ENCODE results near the gene DCAF4L1. TPM values are rescaled to one million over a fixed set of nuclear protein-coding genes. Genes with fewer than 3 reads are reported as not detected.
A peak's percentile ranks its signal among the peaks of the same experiment; 100 is the strongest.

Gene DCAF4L1
- total RNA-seq, 1 donor from 2014 or later: 0.32 TPM

DNA sequence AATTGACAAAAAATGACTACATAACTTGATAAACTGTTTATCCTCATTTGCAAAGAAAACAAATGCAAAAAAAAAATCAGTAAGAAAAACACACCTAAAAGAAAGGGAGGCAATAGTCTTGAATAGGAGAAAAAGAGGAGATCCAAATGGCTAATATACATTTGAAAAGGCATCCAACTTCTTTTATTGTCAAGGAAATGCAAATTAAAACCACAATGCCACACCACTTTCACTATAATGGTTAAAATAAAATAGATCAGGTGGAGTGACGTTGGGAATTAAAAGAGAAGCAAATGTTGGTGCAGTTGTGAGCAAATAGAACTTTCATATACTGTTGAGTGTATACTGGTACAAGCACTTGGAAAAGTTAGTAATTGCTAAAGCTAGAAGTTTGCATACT lies 3.6 kb downstream of the DCAF4L1 start:
- DNase-seq: no peak
- intact Hi-C loops (cut with micrococcal nuclease): no loop called here
- no peak for ATAC-seq

DNA sequence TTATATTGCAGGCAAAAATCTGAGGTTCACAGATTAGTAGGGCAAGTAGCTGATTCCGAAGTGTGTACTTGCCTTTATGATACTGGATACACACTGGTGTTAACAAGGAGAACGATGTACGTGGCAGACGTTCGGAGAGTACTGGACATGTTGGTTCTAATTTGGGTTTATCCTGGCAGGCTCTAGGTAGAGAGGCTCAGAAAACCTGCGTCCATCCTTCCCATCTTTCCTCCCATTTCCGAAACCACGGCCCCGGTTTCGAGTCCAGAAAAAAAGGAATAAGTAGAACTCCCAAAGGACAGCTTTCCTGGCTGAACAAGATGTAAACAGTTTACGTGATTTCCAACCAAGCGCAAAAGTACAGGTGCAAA lies 8.4 kb downstream of the DCAF4L1 start:
- intact Hi-C loops (cut with micrococcal nuclease): no loop called here

DNA sequence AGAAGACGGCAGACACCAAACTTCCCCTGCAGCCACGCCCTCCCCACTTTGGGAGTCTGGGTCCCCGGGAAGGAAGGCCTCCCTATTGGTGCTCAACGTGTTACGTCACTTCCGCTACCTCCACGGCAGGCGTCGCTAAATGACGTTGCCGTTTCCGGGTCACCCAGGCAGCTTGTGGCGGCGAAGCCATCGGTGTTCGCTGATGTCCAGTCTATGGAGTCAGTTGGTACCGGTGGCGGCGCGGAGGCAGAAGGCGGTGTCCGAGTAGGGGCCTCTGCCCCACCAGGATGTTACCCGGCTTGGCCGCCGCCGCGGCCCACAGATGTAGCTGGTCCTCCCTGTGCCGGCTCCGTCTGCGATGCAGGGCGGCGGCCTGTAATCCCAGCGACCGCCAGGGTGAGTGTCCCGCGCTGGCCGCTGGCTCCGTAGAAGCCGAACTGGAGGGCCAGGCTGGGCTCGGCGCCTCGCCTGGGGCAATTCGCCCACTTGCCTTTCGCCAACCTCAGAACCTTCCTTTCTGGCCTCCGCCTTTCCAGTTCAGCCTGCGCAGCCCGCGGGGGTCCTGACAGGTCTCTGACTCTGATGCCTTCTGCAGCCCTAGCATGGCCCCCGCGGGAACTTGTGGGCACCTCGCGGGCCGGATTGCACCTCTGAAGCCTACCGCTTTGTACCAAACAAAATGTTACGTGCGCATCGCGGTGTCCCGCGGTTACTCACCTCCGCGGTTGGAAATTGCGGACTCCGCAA lies 9.0 kb downstream of the DCAF4L1 start, which contains the start of gene SLC30A9:
SLC30A9 (plus strand) TSS at position 166 of the 747 bp plus-strand sequence; CDS start at position 288, 122 bp downstream.
- peak; percentile 99 for ATAC-seq
- peak; percentile 94 for DNase-seq
- intact Hi-C loops (cut with micrococcal nuclease): no loop called here

More for the DNA sequence above, 8.4 kb downstream of the DCAF4L1 start:
- DNase-seq (no peak), ATAC-seq (peak; percentile 39)

DNA sequence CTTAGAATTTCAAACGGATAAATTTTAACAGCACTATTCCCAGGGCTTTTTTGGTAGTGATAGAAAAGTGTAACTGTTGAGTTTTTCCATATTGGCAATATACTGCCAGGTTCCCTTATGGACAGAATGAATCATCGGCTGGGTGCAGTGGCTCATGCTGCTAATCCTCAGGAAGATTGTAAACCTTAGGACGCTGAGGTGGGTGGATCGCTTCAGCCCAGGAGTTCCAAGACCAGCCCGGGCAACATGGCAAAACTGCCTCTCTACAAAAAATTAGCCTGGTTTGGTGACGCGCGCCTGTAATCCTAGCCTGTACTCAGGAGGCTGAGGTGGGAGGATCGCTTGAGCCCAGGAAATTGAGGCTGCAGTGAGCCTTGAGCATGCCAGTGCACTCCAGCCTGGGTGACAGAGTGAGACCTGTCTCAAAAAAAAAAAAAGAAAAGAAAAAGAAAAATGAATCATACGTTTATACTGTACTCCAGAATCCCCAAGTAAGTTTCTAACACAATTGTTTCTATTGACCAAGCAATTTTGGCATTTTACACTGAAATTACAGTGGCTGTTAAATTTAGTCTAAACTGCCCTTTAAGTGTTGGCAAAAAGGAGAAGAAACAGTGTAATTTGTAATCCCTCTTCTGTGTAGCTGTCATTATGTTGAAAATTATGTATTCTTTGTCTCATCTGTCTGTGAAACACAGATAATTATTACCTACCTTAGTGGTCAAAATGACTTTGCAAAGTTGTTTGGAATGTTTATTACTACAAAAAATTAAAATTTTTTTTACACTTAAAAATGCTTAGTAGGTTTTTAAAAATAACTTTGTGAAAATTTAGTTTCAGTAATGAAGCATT lies 10.6 kb downstream of the DCAF4L1 start:
- intact Hi-C loops (cut with micrococcal nuclease): no loop called here
- ATAC-seq: no peak
- DNase-seq: no peak

DNA sequence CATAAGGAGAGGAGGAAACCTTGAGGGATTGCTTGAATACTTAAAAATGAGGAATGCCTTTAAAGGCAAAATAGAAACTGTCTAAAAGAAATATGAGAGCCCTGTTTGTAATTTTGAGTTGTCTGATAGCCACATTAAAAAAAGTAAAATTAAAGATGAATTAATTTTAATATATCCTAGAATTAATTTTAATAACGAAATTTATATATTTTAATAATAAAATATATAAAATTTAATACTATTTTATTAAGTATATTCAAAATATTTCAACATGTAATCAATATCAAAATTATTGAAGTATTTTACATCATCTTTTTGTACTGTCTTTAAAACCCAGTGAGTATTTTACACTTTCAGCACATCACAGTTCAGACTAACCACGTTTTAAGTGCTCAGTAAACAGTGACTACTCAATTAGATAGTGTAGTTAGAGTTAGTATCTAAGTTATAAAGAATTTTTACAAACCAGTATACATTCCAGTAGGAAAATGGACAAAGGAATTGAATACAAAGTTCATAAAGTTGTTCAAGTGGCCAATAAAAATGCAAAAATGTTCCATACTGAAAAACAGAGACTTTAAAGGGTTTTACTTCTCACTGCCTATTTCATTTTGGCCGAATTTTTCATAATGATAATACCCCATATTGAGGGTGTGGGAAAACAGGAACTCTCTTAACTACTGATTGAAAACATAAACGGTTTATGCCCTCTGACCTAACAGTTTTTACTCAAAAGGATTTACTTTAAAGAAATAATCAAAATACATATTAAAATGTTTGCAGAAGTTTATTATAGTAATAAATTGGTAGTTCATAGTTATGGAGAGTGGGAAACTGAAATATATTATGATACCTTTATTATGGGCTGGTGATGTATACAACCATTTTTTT lies 11.7 kb downstream of the DCAF4L1 start:
- DNase-seq (no peak), ATAC-seq (no peak)
- intact Hi-C loops (cut with micrococcal nuclease): no loop called here

DNA sequence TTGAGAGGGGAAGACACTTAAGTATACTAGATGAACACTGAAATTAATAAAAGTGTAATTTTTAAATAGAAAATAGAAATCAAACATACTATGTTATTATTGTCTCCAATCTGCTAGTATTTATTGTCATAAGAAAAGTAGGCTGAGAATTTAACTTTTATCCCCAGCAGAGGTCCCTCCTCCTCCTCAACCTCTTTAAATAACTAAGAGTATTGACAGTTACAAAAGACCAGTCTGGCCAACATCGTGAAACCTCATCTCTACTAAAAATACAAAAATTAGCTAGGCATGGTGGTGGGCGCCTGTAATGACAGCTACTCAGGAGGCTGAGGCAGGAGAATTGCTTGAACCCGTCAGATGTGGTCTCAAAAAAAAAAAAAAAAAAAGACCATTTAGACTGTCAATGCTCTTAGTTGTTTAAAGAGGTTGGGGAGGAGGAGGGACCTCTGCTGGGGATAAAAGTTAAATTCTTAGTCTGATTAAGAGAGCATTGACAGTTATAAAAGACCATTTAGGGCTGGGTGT lies 13.0 kb downstream of the DCAF4L1 start:
- intact Hi-C loops (cut with micrococcal nuclease): no loop called here
- ATAC-seq: no peak

DNA sequence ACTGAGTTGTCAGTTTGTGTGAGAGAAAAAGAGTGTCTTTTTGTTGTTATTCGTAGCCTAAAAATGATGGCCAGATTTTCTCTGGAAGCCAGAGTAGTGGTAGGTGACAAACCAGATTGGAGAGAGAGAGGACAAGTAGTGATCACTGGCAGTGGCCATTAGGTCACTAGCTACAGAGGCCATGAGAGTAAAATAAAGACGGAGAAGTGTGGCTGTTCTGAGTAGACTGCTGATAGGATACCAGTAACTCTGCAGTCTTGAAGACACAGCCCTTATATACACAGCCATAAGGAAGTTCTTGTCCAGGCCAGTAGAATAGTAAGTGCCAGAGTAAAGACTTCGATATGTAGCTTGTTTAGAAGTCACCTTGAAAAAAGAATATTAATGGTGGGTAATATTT lies 16.5 kb downstream of the DCAF4L1 start:
- intact Hi-C loops (cut with micrococcal nuclease): no loop called here
- ATAC-seq (peak; percentile 60), DNase-seq (no peak)

More for the DNA sequence above, 13.0 kb downstream of the DCAF4L1 start:
- DNase-seq: no peak

DNA sequence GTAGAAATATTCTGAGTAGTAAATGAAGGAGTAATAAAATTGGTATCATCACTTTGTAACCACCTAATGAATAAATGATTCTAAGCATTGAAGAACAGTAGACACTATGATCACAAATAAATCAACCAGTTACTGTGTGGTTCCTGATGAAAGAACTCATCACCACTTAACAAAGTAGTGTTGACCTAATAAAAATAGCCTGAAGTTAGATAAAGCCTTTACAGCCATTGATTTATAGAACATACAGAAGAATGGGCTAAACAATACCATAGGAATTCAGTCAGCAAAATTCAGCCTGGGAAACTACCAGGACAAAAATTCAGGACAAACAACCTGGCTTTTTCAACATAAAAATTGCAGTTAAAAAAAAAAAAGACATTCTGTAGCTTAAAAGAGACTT lies 17.8 kb downstream of the DCAF4L1 start:
- ATAC-seq (no peak), DNase-seq (no peak)
- intact Hi-C loops (cut with micrococcal nuclease): no loop called here

DNA sequence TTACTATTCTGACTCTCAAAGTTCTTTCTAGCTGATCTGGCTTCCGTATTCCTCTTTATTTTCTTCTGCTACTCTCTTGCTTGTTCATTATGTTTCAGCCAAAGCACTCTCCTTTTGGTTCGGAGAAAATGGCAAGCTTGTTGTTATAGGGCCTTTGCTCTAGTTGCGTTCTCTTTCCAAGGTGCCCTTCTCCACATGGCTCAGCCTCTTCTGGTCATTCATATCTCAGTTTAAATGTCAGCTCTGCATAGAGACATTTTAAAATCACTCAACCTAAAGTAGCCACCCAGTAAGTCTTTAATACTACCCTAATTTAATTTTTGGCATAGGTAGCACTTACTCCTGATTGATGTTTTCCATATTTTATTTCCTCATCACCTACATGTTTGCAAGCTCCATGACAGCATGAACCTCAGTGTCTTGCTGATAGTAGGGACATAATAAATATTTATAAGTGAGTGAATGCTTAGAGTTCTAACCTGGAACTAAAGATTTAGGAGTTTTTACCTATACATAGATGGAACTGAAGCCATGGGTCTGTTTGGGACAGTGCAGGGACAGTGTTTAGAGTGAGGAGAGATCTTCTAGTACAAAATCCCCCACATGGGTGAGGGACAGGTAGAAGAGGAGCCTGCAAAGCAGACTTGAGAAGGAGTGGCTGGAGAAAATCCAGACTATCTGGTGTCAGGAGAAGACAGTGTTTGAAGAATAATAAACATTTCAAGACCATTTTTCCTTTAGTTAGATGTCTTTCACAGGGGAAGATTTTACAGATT lies 26.6 kb downstream of the DCAF4L1 start:
- ATAC-seq: peak; percentile 87
- intact Hi-C loops (cut with micrococcal nuclease): no loop called here
- DNase-seq: no peak

DNA sequence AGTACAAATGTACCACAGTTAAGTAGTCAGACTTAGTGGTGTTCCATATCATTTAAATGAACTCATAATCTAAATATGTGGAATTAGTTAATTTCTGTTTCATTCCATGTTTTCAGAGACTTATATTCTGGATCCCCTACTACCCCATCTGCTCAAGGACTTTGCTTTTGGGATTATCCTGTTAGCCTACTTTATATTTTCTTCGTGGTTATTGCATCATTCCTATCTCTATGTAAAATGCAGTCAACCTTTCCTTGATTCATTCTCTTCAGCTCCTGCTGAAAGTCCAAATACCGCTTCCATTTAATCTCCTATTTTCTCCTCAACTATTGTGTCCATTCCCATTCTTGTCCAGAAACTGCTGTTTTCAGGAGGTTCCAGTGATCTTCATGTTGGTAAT lies 33.9 kb downstream of the DCAF4L1 start:
- ATAC-seq: no peak
- no peak for DNase-seq
- intact Hi-C loops (cut with micrococcal nuclease): no loop called here

DNA sequence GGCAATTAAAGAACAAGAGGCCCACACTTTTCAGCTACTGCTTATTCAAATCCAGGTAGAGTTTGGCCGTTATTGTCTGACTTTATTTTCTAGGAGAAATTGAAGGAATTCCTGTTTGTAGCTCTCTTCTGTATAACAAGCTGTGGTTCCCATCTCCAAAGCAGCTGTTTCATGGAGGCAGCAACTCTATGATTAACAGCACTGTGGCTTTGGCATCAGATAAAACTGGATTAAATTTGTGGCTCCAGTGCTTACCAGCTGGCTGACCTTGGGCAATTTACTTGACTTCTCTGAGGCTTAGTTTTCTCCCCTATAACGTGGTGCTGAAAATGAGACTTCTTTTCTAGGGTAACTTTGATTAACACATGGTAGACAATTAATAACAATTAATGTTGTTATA lies 36.9 kb downstream of the DCAF4L1 start:
- DNase-seq: no peak
- no peak for ATAC-seq
- intact Hi-C loops (cut with micrococcal nuclease): no loop called here

Other genes with a start within 250 kb of the DCAF4L1 start
- gene PHOX2B, start 233.0 kb upstream of the DCAF4L1 start, total RNA-seq: not detected
- gene TMEM33, start 46.3 kb upstream of the DCAF4L1 start, total RNA-seq: 21.8 TPM
- gene SLC30A9, start 8.8 kb downstream of the DCAF4L1 start, total RNA-seq: 75.4 TPM
- not detected for gene BEND4, start 170.9 kb downstream of the DCAF4L1 start, total RNA-seq